AG04449 (cell line): ENCODE data around the gene APOO.

Experiments
- CTCF ChIA-PET: fragments of 350-600 bp; formaldehyde crosslinking; extraction: SDS; loops from one replicate; lab custom pipeline; 2021; ENCODE audit warnings: antibody characterized with exemption; lab: Yijun Ruan, JAX
- POLR2A ChIA-PET: fragments of 400-600, 350-600 bp; formaldehyde crosslinking; extraction: SDS; loops from one replicate; lab custom pipeline; 2020; ENCODE audit warnings: antibody characterized with exemption, inconsistent platforms; lab: Yijun Ruan, JAX
- DNase-seq: peaks from one replicate; pipeline ENCODE4 v3.0.0-alpha.2; 2010; ENCODE audit warnings: low read depth, low spot score
- H3K4me3 ChIP-seq: 2 replicates; pipeline ENCODE4 v1.5.1; 2011; ENCODE audit warnings: low read depth, mild to moderate bottlenecking, control low read depth, low read length
- TF ChIP-seq, protein P1 (sequence below): IDR thresholded peaks from one replicate; pipeline ENCODE4 v1.5.1; 2011; ENCODE audit warnings: mild to moderate bottlenecking, moderate library complexity, low read length, control low read depth, inconsistent platforms; ENCODE audit not compliant: insufficient read depth; ENCODE audit errors: missing control alignments

Gene APOO

GRCh38 chrX:23854122-23854521, 53.6 kb downstream of the APOO start:
- ChIA-PET CTCF (no interaction called here), POLR2A (no interaction called here)
- no peak overlapping the region for H3K4me3 ChIP-seq
- TF ChIP-seq, protein P1, sequence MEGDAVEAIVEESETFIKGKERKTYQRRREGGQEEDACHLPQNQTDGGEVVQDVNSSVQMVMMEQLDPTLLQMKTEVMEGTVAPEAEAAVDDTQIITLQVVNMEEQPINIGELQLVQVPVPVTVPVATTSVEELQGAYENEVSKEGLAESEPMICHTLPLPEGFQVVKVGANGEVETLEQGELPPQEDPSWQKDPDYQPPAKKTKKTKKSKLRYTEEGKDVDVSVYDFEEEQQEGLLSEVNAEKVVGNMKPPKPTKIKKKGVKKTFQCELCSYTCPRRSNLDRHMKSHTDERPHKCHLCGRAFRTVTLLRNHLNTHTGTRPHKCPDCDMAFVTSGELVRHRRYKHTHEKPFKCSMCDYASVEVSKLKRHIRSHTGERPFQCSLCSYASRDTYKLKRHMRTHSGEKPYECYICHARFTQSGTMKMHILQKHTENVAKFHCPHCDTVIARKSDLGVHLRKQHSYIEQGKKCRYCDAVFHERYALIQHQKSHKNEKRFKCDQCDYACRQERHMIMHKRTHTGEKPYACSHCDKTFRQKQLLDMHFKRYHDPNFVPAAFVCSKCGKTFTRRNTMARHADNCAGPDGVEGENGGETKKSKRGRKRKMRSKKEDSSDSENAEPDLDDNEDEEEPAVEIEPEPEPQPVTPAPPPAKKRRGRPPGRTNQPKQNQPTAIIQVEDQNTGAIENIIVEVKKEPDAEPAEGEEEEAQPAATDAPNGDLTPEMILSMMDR, result no peak
- no peak for DNase-seq

DNA sequence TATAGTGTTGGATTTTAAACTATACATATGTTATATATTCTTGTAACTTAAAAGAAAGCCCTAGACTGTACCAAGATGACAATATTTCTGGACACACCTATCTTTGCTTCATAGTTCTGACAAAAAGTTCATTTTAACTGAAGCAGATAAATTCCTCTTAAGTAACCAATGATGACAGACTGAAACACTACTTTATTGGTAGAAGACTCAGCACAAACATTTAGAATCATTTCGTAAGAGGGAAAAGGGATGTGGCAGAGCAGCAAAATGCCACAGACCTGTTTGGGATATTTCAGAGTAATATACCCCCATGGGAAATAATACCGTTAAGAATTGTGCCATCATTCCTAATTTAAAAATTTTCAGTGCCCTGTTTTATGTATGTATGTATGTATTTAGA, 56.2 kb downstream of the APOO start:
- CTCF ChIA-PET, result no interaction called here
- POLR2A ChIA-PET, result no interaction called here
- DNase-seq, result no peak
- H3K4me3 ChIP-seq, result no peak overlapping the region
- TF ChIP-seq, protein P1, result no peak

GRCh38 chrX:23849241-23849640, 58.5 kb downstream of the APOO start:
- TF ChIP-seq, protein P1, result no peak
- ChIA-PET CTCF (no interaction called here), POLR2A (no interaction called here)
- no peak for DNase-seq
- no peak overlapping the region for H3K4me3 ChIP-seq

- DNase-seq, result no peak
- TF ChIP-seq, protein P1, result no peak
- no peak overlapping the region for H3K4me3 ChIP-seq
- POLR2A ChIA-PET, result no interaction called here
- CTCF ChIA-PET, result no interaction called here
Observed at GRCh38 chrX:23845351-23845817, 62.4 kb downstream of the APOO start.

DNA sequence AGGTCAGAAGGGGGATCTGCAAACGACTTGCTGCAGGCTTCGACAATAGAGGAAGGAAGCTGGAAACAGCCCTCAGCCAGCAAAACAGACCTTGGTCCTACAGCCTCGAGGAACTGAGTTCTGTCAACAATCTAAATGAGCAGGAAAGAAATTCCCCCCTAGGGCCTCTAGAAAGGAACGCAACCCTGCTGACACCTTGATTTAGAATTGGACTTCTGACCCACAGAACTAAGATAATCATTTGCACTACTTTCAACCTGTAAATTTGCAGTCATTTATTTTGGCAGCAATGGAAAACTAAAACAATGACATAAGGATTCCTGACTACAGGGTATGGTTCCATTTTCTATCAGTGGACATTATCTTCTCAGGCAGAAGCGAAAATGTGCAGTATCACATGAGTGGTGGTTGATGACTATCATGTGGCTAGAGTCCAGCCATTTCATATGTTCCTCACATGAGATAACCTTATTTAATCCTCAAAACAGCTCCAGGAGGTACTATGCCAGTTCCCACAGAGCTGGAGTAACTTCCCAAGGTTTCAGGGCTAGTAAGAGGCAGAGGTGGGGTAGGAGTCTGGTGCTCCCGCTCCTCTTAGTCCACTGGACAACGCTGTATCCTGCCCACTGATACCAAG, 63.1 kb downstream of the APOO start:
- H3K4me3 ChIP-seq, result no peak overlapping the region
- TF ChIP-seq, protein P1, result no peak
- no peak for DNase-seq
- ChIA-PET CTCF (no interaction called here), POLR2A (no interaction called here)

GRCh38 chrX:23841847-23842522, 65.8 kb downstream of the APOO start:
- ChIA-PET POLR2A (no interaction called here), CTCF (no interaction called here)
- no peak for DNase-seq
- TF ChIP-seq, protein P1, result no peak
- no peak overlapping the region for H3K4me3 ChIP-seq
